ENCODE data around the gene PCCB. TPM values are rescaled to one million over a fixed set of nuclear protein-coding genes. Genes with fewer than 3 reads are reported as not detected.
"Not testable (repeated sequence)": the region's sequence is repeated elsewhere in the genome, so short reads cannot be mapped to it uniquely, and the experiment has no call there.

PCCB gene
- total RNA-seq, 1 experiment from 2014 or later, result 63.4 TPM

DNA sequence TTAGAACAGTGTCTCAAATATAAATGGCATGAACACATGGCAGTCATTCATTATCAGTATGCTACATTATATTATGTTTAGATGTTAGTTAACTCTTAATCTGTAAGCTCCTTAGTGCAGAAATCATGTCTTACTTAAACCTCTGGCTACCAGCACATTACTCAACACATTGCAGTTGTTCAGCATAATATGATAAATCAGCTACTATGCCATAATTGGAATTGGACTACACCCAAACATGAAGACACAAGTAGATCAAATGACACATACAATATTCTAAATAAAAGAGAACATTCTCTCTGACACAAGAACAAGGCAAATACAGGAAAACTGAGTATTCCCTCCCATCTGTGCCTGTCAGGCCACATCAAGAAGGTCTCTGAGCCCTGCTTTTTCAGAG, 116.1 kb downstream of the PCCB start:
- intact Hi-C loops (cut with micrococcal nuclease; ENCODE audit: unreplicated experiment), result no loop called here
- no TSS peak for BruUV-seq (replicated peaks)
- Histone ChIP-seq H3K27ac (ENCODE audit: low read length) (no peak overlapping the region), H3K36me3 (ENCODE audit: control insufficient read depth, insufficient read depth, low read length) (0 out of 2 replicates have a peak, but pooled peaks cover 3% of the 10 kb centered on the region), H3K4me3 (ENCODE audit: low read depth in 2 of 2, low read length in 2 of 2) (no peak overlapping the region), H3K4me1 (ENCODE audit: control insufficient read depth, insufficient read depth, low read length) (no peaks in the 10 kb centered on the region), H3K9me3 (ENCODE audit: control insufficient read depth, insufficient read depth, low read depth, low read length) (no peaks in the 10 kb centered on the region), H3K27me3 (ENCODE audit: control insufficient read depth, insufficient read depth, low read length) (no peaks in the 10 kb centered on the region)
- DNase-seq (ENCODE audit: low read depth, low spot score) (no peak), ATAC-seq (no peak)
- in situ Hi-C loops (cut with HindIII; ENCODE audit: low pct_unique_long_range_greater_than_20kb, low sequenced_read_pairs), result no loop called here
- CTCF ChIA-PET, result no interaction called here
- POLR2A ChIA-PET, result no interaction called here
- TF ChIP-seq, protein P1, sequence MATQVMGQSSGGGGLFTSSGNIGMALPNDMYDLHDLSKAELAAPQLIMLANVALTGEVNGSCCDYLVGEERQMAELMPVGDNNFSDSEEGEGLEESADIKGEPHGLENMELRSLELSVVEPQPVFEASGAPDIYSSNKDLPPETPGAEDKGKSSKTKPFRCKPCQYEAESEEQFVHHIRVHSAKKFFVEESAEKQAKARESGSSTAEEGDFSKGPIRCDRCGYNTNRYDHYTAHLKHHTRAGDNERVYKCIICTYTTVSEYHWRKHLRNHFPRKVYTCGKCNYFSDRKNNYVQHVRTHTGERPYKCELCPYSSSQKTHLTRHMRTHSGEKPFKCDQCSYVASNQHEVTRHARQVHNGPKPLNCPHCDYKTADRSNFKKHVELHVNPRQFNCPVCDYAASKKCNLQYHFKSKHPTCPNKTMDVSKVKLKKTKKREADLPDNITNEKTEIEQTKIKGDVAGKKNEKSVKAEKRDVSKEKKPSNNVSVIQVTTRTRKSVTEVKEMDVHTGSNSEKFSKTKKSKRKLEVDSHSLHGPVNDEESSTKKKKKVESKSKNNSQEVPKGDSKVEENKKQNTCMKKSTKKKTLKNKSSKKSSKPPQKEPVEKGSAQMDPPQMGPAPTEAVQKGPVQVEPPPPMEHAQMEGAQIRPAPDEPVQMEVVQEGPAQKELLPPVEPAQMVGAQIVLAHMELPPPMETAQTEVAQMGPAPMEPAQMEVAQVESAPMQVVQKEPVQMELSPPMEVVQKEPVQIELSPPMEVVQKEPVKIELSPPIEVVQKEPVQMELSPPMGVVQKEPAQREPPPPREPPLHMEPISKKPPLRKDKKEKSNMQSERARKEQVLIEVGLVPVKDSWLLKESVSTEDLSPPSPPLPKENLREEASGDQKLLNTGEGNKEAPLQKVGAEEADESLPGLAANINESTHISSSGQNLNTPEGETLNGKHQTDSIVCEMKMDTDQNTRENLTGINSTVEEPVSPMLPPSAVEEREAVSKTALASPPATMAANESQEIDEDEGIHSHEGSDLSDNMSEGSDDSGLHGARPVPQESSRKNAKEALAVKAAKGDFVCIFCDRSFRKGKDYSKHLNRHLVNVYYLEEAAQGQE (IDR thresholded peaks at IDR 0.05; ENCODE audit: insufficient read depth in 1 of 2, low read depth in 2 of 2, low read length in 1 of 2), result no peak
- TF ChIP-seq, protein P2, sequence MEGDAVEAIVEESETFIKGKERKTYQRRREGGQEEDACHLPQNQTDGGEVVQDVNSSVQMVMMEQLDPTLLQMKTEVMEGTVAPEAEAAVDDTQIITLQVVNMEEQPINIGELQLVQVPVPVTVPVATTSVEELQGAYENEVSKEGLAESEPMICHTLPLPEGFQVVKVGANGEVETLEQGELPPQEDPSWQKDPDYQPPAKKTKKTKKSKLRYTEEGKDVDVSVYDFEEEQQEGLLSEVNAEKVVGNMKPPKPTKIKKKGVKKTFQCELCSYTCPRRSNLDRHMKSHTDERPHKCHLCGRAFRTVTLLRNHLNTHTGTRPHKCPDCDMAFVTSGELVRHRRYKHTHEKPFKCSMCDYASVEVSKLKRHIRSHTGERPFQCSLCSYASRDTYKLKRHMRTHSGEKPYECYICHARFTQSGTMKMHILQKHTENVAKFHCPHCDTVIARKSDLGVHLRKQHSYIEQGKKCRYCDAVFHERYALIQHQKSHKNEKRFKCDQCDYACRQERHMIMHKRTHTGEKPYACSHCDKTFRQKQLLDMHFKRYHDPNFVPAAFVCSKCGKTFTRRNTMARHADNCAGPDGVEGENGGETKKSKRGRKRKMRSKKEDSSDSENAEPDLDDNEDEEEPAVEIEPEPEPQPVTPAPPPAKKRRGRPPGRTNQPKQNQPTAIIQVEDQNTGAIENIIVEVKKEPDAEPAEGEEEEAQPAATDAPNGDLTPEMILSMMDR (IDR thresholded peaks at IDR 0.05), result no peak
- TF ChIP-seq POLR2AphosphoS5 (IDR thresholded peaks at IDR 0.05; ENCODE audit: low read depth, low read length) (no peak), TCF7L2 (IDR thresholded peaks at IDR 0.05; ENCODE audit: low read depth, low read length) (no peak), SIN3A (IDR thresholded peaks at IDR 0.05; ENCODE audit: borderline replicate concordance, insufficient read depth, low read depth, low read length) (no peak)

DNA sequence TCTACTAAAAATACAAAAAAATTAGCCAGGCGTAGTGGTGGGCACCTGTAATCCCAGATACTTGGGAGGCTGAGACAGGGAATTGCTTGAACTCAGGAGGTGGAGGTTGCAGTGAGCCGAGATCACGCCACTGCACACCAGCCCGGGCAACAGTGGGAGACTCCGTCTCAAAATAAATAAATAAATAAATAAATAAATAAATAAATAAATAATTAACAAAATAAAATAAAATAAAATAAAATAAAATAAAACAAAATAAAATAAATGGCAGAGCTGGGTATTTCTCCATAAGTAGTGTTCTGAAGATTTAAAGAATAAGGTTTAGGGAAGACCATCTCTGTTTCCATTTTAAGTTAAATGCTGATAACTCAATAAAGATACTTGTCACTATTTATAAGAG, 125.7 kb downstream of the PCCB start:
- intact Hi-C loops (cut with micrococcal nuclease; ENCODE audit: unreplicated experiment); H3K4me3 ChIP-seq (ENCODE audit: low read depth in 2 of 2, low read length in 2 of 2); POLR2A ChIA-PET; ATAC-seq; DNase-seq (ENCODE audit: low read depth, low spot score); in situ Hi-C loops (cut with HindIII; ENCODE audit: low pct_unique_long_range_greater_than_20kb, low sequenced_read_pairs); H3K4me1 ChIP-seq (ENCODE audit: control insufficient read depth, insufficient read depth, low read length); H3K36me3 ChIP-seq (ENCODE audit: control insufficient read depth, insufficient read depth, low read length); H3K27me3 ChIP-seq (ENCODE audit: control insufficient read depth, insufficient read depth, low read length); BruUV-seq (replicated peaks); H3K27ac ChIP-seq (ENCODE audit: low read length); H3K9me3 ChIP-seq (ENCODE audit: control insufficient read depth, insufficient read depth, low read depth, low read length); CTCF ChIA-PET: not testable (repeated sequence)

DNA sequence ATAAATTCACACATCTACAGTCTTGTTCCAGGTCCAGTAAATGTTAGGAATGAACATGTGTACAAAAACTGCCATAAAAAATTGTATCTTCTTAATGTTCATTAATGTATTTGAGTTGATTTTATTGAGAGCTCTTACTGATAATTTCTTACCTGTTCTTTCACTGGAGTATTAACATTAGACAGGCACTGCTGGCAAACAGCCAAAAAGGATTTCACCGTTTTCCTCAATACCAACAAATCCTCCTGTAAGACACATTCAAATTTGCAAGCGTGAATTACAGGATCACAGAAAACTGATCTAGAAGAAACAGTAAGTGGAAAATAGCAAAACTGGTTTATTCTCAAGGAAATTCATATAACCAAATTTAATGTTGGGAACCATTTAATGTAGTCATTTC, 127.4 kb downstream of the PCCB start:
- BruUV-seq (replicated peaks), result no TSS peak
- intact Hi-C loops (cut with micrococcal nuclease; ENCODE audit: unreplicated experiment), result no loop called here
- Histone ChIP-seq H3K9me3 (ENCODE audit: control insufficient read depth, insufficient read depth, low read depth, low read length) (no peaks in the 10 kb centered on the region), H3K4me3 (ENCODE audit: low read depth in 2 of 2, low read length in 2 of 2) (no peak overlapping the region), H3K27ac (ENCODE audit: low read length) (no peak overlapping the region), H3K36me3 (ENCODE audit: control insufficient read depth, insufficient read depth, low read length) (no peaks in the 10 kb centered on the region), H3K4me1 (ENCODE audit: control insufficient read depth, insufficient read depth, low read length) (no peaks in the 10 kb centered on the region), H3K27me3 (ENCODE audit: control insufficient read depth, insufficient read depth, low read length) (no peaks in the 10 kb centered on the region)
- CTCF ChIA-PET, result no interaction called here
- POLR2A ChIA-PET, result no interaction called here
- TF ChIP-seq, protein P1 (IDR thresholded peaks at IDR 0.05; ENCODE audit: insufficient read depth in 1 of 2, low read depth in 2 of 2, low read length in 1 of 2), result no peak
- TF ChIP-seq SIN3A (IDR thresholded peaks at IDR 0.05; ENCODE audit: borderline replicate concordance, insufficient read depth, low read depth, low read length) (no peak), POLR2AphosphoS5 (IDR thresholded peaks at IDR 0.05; ENCODE audit: low read depth, low read length) (no peak), TCF7L2 (IDR thresholded peaks at IDR 0.05; ENCODE audit: low read depth, low read length) (no peak)
- TF ChIP-seq, protein P2 (IDR thresholded peaks at IDR 0.05), result no peak
- no peak for ATAC-seq
- no peak for DNase-seq (ENCODE audit: low read depth, low spot score)
- in situ Hi-C loops (cut with HindIII; ENCODE audit: low pct_unique_long_range_greater_than_20kb, low sequenced_read_pairs), result no loop called here
